ENCODE data around the gene PIK3R2. TPM values are rescaled to one million over a fixed set of nuclear protein-coding genes. Genes with fewer than 3 reads are reported as not detected.
A peak's percentile ranks its signal among the peaks of the same experiment; 100 is the strongest.

PIK3R2 gene
- total and polyA plus RNA-seq, 2 of the 4 experiments (the other 2 are of a cell fraction), result 12.2 to 25.1 TPM

DNA sequence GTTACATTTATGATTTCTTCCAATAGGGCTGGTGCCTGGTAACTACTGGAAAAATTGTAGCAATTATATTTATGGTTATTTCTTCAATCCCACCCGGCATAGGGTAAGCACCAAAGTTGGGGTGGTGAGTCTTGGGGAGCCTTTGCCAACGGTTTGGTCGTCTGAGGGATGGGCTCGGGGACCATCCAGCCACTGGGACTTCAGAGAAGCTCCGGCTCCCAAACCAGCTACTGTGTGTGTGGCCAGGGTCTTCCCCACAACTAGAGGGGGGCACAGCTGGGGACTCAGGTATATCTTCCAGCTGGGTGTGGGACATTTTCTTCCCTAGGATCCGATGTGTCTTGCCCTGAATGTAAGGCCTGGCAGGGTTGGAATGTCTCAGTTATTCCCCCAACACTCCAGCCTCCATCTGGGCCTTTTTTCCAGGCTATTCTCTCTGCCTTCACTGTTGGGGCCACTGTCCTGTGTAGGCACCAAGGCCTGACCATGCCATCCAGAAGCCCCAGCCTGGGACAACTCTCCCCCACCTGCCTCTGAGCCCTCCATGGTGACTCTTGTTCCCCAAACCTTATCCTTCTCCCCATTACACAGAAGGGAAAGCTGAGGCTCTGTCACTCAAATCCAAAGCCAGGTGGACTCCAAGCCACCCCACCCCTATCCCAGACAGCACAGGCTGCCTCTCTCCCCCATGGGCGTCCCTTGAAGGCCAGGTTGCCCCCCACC is 19.5 kb downstream of the PIK3R2 start:
- H4K8ac ChIP-seq (ENCODE audit: low read depth in 2 of 2, low read length in 2 of 2), result no peak overlapping the region
- no peak for DNase-seq
- ATAC-seq (ENCODE audit: low read depth), result no peak
- peaks cover 13% of the 10 kb centered on the region; the same call in 1 of the 2 replicates for H3K36me3 ChIP-seq (ENCODE audit: control insufficient read depth, insufficient read depth, low read length)
- H3K27ac ChIP-seq (ENCODE audit: insufficient read depth, low read length), result no peak overlapping the region
- H3K9ac ChIP-seq (ENCODE audit: low read depth, low read length), result no peak overlapping the region
- no peak overlapping the region for H3K4ac ChIP-seq (ENCODE audit: low read depth, low read length)
- H3K27me3 ChIP-seq (ENCODE audit: control insufficient read depth, insufficient read depth, low read length), result peaks cover 4% of the 10 kb centered on the region; the same call in 1 of the 2 replicates
- H3K4me3 ChIP-seq (ENCODE audit: insufficient read depth, low read depth, low read length), result no peak overlapping the region
- no peak overlapping the region for H3K4me2 ChIP-seq (ENCODE audit: low read depth, low read length)
- no peaks in the 10 kb centered on the region for H3K79me1 ChIP-seq (ENCODE audit: low read depth in 1 of 2, low read length in 2 of 2)
- H2AK5ac ChIP-seq (ENCODE audit: low read depth, low read length), result 0 out of 2 replicates have a peak overlapping the region, but pooled peaks have one; percentile 5
- H4K5ac ChIP-seq (ENCODE audit: low read depth, low read length), result no peak overlapping the region
- H2BK120ac ChIP-seq (ENCODE audit: low read depth, low read length), result no peak overlapping the region
- ChIA-PET POLR2A (ENCODE audit: unreplicated experiment) (no interaction called here), CTCF (no interaction called here)
- WGBS, 2 experiments (ENCODE audit: extremely low coverage in 2 of 2, insufficient read length in 1 of 2), result no CpG with 5 or more reads among the region's 7 CpGs
- H2BK15ac ChIP-seq (ENCODE audit: low read depth, low read length), result no peak overlapping the region
- no peak overlapping the region for H3K18ac ChIP-seq (ENCODE audit: low read depth, low read length)
- no peak overlapping the region for H3K23ac ChIP-seq (ENCODE audit: low read depth, low read length)
- intact Hi-C loops (cut with micrococcal nuclease), result loop anchor here (5.0 kb wide), 2 partner anchors 80 to 165 kb away; partner anchors contain the start of gene ARRDC2
- H3K14ac ChIP-seq (replicated peaks; ENCODE audit: low read depth, low read length), result no peak overlapping the region
- no TSS peak for BruUV-seq (replicated peaks)
- H4K91ac ChIP-seq (ENCODE audit: insufficient read depth, low read depth, low read length), result no peak overlapping the region
- H3K4me1 ChIP-seq (ENCODE audit: control insufficient read depth, insufficient read depth, low read length), result peaks cover 3% of the 10 kb centered on the region; the same call in 1 of the 2 replicates
- no peak overlapping the region for H2BK5ac ChIP-seq (ENCODE audit: low read depth, low read length, poor library complexity, severe bottlenecking)
- H2AK9ac ChIP-seq (replicated peaks; ENCODE audit: low read depth, low read length, poor library complexity), result no peak overlapping the region
- H3K9me1 ChIP-seq (ENCODE audit: insufficient read depth, low read length), result 0 out of 2 replicates have a peak, but pooled peaks cover 3% of the 10 kb centered on the region
- no peak overlapping the region for H2BK20ac ChIP-seq (ENCODE audit: low read depth, low read length)
- H3K9me3 ChIP-seq (ENCODE audit: control insufficient read depth, insufficient read depth, low read length), result no peaks in the 10 kb centered on the region
- H3K56ac ChIP-seq (ENCODE audit: extremely low read depth, insufficient read depth, low read length), result no peak overlapping the region
- in situ Hi-C loops (cut with MboI; ENCODE audit: low sequenced_read_pairs), result no loop called here
- no peaks in the 10 kb centered on the region for H4K20me1 ChIP-seq (ENCODE audit: insufficient read depth, low read length)
- dilution Hi-C loops (cut with HindIII; ENCODE audit: low sequenced_read_pairs, unreplicated experiment), result no loop called here
- H2AFZ ChIP-seq (replicated peaks; ENCODE audit: low read length, poor library complexity), result no peak overlapping the region
- no peak for TF ChIP-seq CTCF (conservative IDR thresholded peaks at IDR 0.05; ENCODE audit: low read depth, low read length)
- TF ChIP-seq FOS (IDR thresholded peaks at IDR 0.05; ENCODE audit: low read depth, low read length), result no peak
- TF ChIP-seq, protein P1, sequence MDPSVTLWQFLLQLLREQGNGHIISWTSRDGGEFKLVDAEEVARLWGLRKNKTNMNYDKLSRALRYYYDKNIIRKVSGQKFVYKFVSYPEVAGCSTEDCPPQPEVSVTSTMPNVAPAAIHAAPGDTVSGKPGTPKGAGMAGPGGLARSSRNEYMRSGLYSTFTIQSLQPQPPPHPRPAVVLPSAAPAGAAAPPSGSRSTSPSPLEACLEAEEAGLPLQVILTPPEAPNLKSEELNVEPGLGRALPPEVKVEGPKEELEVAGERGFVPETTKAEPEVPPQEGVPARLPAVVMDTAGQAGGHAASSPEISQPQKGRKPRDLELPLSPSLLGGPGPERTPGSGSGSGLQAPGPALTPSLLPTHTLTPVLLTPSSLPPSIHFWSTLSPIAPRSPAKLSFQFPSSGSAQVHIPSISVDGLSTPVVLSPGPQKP (IDR thresholded peaks at IDR 0.05; ENCODE audit: borderline replicate concordance, low read depth, low read length), result no peak
- no peak for TF ChIP-seq MAZ (IDR thresholded peaks at IDR 0.05; ENCODE audit: borderline replicate concordance, low read depth, low read length)
- no peak for TF ChIP-seq RCOR1 (IDR thresholded peaks at IDR 0.05; ENCODE audit: insufficient replicate concordance, low read length)
- no peak for TF ChIP-seq MXI1 (IDR thresholded peaks at IDR 0.05; ENCODE audit: borderline replicate concordance, low read depth, low read length)
- no peak for TF ChIP-seq NFE2L2 (IDR thresholded peaks at IDR 0.05; ENCODE audit: low read depth, low read length)
- no peak for TF ChIP-seq RFX5 (IDR thresholded peaks at IDR 0.05; ENCODE audit: low read depth, low read length)
- TF ChIP-seq MAFK (IDR thresholded peaks at IDR 0.05; ENCODE audit: low read depth, low read length), result no peak
- TF ChIP-seq CHD1 (IDR thresholded peaks at IDR 0.05; ENCODE audit: low read depth, low read length), result no peak
- TF ChIP-seq BHLHE40 (IDR thresholded peaks at IDR 0.05; ENCODE audit: low read depth, low read length), result no peak
- TF ChIP-seq CEBPB (IDR thresholded peaks at IDR 0.05; ENCODE audit: low read depth, low read length), result no peak
- no peak for TF ChIP-seq USF2 (IDR thresholded peaks at IDR 0.05; ENCODE audit: low read depth, low read length)
- no peak for TF ChIP-seq RAD21 (IDR thresholded peaks at IDR 0.05; ENCODE audit: low read length)
- TF ChIP-seq POLR2A (IDR thresholded peaks at IDR 0.05; ENCODE audit: low read depth, low read length), result no peak
